ENCODE data around the gene MORC2.

The MORC2 gene

GRCh38 chr22:30945653-30946052, 22.9 kb downstream of the MORC2 start:
- H3K4me3 ChIP-seq (ENCODE audit: low read depth, low read length), result no peak overlapping the region
- TF ChIP-seq CTCF (IDR thresholded peaks at IDR 0.05; ENCODE audit: insufficient read depth, low read depth, low read length, missing control alignments), result no peak
- no peak for DNase-seq (ENCODE audit: low read depth)

- H3K4me3 ChIP-seq (ENCODE audit: low read depth, low read length), result no peak overlapping the region
- no peak for DNase-seq (ENCODE audit: low read depth)
- TF ChIP-seq CTCF (IDR thresholded peaks at IDR 0.05; ENCODE audit: insufficient read depth, low read depth, low read length, missing control alignments), result no peak
These were observed 23.6 kb downstream of the MORC2 start for GRCh38 chr22:30944986-30945385.

- no peak overlapping the region for H3K4me3 ChIP-seq (ENCODE audit: low read depth, low read length)
- no peak for TF ChIP-seq CTCF (IDR thresholded peaks at IDR 0.05; ENCODE audit: insufficient read depth, low read depth, low read length, missing control alignments)
- no peak for DNase-seq (ENCODE audit: low read depth)
These were observed 25.2 kb downstream of the MORC2 start for GRCh38 chr22:30943368-30943767.

- no peak overlapping the region for H3K4me3 ChIP-seq (ENCODE audit: low read depth, low read length)
- TF ChIP-seq CTCF (IDR thresholded peaks at IDR 0.05; ENCODE audit: insufficient read depth, low read depth, low read length, missing control alignments), result no peak
- DNase-seq (ENCODE audit: low read depth), result no peak
These were observed 27.2 kb downstream of the MORC2 start for GRCh38 chr22:30941363-30941740.

GRCh38 chr22:30940685-30941362, 27.8 kb downstream of the MORC2 start:
- TF ChIP-seq CTCF (IDR thresholded peaks at IDR 0.05; ENCODE audit: insufficient read depth, low read depth, low read length, missing control alignments), result no peak
- DNase-seq (ENCODE audit: low read depth), result no peak
- H3K4me3 ChIP-seq (ENCODE audit: low read depth, low read length), result no peak overlapping the region

GRCh38 chr22:30934053-30934452, 34.5 kb downstream of the MORC2 start:
- H3K4me3 ChIP-seq (ENCODE audit: low read depth, low read length), result no peak overlapping the region

More at GRCh38 chr22:30934053-30934452, 34.5 kb downstream of the MORC2 start:
- DNase-seq (ENCODE audit: low read depth), result no peak
- no peak for TF ChIP-seq CTCF (IDR thresholded peaks at IDR 0.05; ENCODE audit: insufficient read depth, low read depth, low read length, missing control alignments)
